ENCODE data around the gene RILPL1.
A peak's percentile ranks its signal among the peaks of the same experiment; 100 is the strongest.

Gene RILPL1

GRCh38 chr12:123446333-123446713 is 87.2 kb downstream of the RILPL1 start:
- Histone ChIP-seq H3K27ac (peak overlapping the region; percentile 64), H3K9me3 (ENCODE audit: control insufficient read depth, low read length) (no peaks in the 10 kb centered on the region), H3K79me2 (no peaks in the 10 kb centered on the region), H3K4me3 (ENCODE audit: low read depth, low read length) (no peak overlapping the region), H3K36me3 (ENCODE audit: control insufficient read depth, insufficient read depth, low read length) (no peaks in the 10 kb centered on the region), H3K9ac (no peak overlapping the region), H2AFZ (peak overlapping the region; percentile 82), H3K27me3 (ENCODE audit: control insufficient read depth, insufficient read depth, low read length) (no peaks in the 10 kb centered on the region), H3K4me1 (peaks cover 14% of the 10 kb centered on the region), H3K4me2 (ENCODE audit: low read length) (no peak overlapping the region)
- TF ChIP-seq, protein P1, sequence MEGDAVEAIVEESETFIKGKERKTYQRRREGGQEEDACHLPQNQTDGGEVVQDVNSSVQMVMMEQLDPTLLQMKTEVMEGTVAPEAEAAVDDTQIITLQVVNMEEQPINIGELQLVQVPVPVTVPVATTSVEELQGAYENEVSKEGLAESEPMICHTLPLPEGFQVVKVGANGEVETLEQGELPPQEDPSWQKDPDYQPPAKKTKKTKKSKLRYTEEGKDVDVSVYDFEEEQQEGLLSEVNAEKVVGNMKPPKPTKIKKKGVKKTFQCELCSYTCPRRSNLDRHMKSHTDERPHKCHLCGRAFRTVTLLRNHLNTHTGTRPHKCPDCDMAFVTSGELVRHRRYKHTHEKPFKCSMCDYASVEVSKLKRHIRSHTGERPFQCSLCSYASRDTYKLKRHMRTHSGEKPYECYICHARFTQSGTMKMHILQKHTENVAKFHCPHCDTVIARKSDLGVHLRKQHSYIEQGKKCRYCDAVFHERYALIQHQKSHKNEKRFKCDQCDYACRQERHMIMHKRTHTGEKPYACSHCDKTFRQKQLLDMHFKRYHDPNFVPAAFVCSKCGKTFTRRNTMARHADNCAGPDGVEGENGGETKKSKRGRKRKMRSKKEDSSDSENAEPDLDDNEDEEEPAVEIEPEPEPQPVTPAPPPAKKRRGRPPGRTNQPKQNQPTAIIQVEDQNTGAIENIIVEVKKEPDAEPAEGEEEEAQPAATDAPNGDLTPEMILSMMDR (IDR thresholded peaks at IDR 0.05) = no peak

DNA sequence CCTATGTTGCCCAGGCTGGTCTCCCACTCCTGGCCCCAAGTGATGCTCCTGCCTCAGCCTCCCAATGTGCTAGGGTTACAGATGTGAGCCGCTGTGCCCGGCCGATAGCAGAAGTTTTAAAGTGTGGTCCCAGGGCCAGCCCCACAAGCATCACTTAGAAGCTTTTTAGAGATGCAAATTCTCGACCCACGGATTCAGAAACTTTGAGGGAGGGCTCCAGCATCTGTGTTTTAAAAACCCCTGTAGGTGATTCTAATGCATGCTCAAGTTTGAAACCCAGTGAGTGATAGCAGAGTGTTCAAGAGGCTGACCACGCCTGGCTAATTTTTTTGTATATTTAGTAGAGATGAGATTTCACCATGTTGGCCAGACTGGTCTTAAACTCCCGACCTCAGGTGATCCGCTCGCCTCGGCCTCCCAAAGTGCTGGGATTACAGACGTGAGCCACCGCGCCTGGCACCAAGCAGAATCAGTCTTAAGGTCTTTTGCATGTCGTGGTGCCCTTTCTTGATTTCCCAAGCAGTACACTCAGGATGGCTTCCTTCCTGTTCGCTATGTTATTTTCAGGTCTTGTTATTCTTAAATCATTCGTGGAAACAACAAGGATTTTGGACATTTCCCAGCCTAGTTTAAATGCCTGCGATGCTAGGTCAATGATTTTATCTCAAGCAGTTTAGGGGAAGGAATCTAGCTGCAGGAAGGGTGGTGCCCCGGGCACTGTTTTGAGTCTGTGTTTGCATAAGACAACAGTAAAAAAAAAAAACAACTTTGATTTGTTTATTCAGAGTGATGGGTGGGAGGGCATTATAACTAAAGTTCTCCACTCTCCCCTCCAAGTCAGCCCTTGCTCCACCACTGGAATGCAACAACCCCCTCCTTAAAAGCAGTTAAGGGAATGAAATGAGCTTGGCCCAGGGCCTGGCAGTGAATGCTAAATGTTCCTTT is 87.9 kb downstream of the RILPL1 start:
- Histone ChIP-seq H3K79me2 (no peaks in the 10 kb centered on the region), H3K4me2 (ENCODE audit: low read length) (peak overlapping the region; percentile 18), H3K36me3 (ENCODE audit: control insufficient read depth, insufficient read depth, low read length) (no peaks in the 10 kb centered on the region), H3K27ac (peak overlapping the region; percentile 64), H3K9ac (no peak overlapping the region), H3K9me3 (ENCODE audit: control insufficient read depth, low read length) (no peaks in the 10 kb centered on the region), H3K4me3 (ENCODE audit: low read depth, low read length) (no peak overlapping the region), H3K4me1 (peaks cover 14% of the 10 kb centered on the region), H2AFZ (peak overlapping the region; percentile 82), H3K27me3 (ENCODE audit: control insufficient read depth, insufficient read depth, low read length) (no peaks in the 10 kb centered on the region)
- TF ChIP-seq, protein P1 (IDR thresholded peaks at IDR 0.05) = no peak

GRCh38 chr12:123444092-123445026 is 89.2 kb downstream of the RILPL1 start:
- no peak overlapping the region for H3K9ac ChIP-seq
- H2AFZ ChIP-seq = peak overlapping the region; percentile 8
- no peaks in the 10 kb centered on the region for H3K79me2 ChIP-seq
- H3K27me3 ChIP-seq (ENCODE audit: control insufficient read depth, insufficient read depth, low read length) = no peaks in the 10 kb centered on the region
- H3K36me3 ChIP-seq (ENCODE audit: control insufficient read depth, insufficient read depth, low read length) = no peaks in the 10 kb centered on the region
- no peak overlapping the region for H3K4me2 ChIP-seq (ENCODE audit: low read length)
- H3K9me3 ChIP-seq (ENCODE audit: control insufficient read depth, low read length) = no peaks in the 10 kb centered on the region
- peaks cover 14% of the 10 kb centered on the region for H3K4me1 ChIP-seq
- H3K4me3 ChIP-seq (ENCODE audit: low read depth, low read length) = no peak overlapping the region
- TF ChIP-seq, protein P1 (IDR thresholded peaks at IDR 0.05) = no peak
- peak overlapping the region; percentile 34 for H3K27ac ChIP-seq

DNA sequence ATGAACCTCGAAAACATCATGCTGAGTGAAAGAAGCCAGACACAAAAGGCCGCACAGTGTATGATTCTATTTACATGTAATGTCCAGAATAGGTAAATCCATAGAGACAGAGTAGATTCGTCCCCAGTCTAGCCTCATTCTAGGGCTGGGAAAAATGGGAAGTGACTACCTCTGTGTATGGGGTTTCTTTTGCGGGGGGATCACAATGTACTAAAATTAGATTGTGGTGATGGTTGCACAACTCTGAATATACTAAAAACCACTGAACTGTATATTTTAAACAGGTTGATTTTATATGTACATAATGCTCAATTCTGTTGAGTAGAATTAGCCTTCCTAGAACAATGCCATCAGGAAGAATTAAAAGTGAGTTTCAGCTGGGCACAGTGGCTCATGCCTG is 90.7 kb downstream of the RILPL1 start:
- Histone ChIP-seq H3K4me3 (ENCODE audit: low read depth, low read length) (no peak overlapping the region), H3K27ac (no peak overlapping the region), H3K4me1 (peaks cover 14% of the 10 kb centered on the region), H2AFZ (no peak overlapping the region), H3K27me3 (ENCODE audit: control insufficient read depth, insufficient read depth, low read length) (no peaks in the 10 kb centered on the region), H3K36me3 (ENCODE audit: control insufficient read depth, insufficient read depth, low read length) (no peaks in the 10 kb centered on the region), H3K79me2 (no peaks in the 10 kb centered on the region), H3K9ac (no peak overlapping the region), H3K4me2 (ENCODE audit: low read length) (no peak overlapping the region), H3K9me3 (ENCODE audit: control insufficient read depth, low read length) (no peaks in the 10 kb centered on the region)
- TF ChIP-seq, protein P1 (IDR thresholded peaks at IDR 0.05) = no peak

Data from parathyroid adenoma (tissue), 2 donors.